ENCODE measurements around the gene RAB10.

Gene RAB10

DNA sequence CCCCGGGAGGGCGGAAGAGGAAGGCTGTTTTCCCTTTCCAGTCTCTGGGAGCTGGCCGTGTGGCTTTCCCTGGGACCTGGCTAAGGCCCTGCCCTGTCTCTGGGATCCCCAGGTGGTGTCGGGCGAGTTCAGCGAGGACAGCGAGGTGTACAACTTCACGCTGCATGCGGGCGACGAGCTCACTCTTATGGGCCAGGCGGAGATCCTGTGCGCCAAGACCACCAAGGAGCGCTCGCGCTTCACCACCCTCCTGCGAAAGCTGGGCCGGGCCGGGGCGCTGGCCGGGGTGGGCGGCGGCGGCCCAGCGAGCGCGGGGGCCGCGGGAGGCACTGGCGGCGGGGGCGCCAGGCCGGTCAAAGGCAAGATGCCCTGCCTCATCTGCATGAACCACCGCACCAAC is 150.2 kb downstream of the RAB10 start:
- DNase-seq: no peak

DNA sequence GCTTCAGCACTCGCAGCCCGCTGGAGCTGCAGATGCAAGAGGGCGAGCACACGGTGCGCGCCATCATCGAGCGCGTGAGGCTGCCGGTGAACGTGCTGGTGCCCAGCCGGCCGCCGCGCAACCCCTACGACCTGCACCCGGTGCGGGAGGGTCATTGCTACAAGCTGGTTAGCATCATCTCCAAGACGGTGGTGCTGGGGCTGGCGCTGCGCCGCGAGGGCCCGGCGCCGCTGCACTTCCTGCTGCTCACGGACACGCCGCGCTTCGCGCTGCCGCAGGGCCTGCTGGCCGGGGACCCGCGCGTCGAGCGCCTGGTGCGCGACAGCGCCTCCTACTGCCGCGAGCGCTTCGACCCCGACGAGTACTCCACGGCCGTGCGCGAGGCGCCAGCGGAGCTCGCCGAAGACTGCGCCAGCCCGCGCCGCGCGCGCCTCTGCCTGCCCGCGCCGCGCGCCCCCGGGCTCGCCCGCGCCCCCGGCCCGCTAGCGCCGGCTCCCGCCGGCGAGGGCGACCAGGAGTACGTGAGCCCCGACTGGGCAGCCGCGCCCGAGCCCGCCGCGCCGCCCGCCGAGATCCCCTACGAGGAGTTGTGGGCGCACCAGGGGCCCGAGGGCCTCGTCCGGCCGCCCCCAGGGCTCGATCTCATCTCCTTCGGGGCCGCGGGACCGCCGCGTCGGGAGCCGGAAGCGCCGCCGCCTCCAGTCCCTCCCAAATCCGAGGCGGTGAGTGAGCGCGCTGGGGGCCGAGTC is 150.8 kb downstream of the RAB10 start:
- peak; percentile 91 for DNase-seq

DNA sequence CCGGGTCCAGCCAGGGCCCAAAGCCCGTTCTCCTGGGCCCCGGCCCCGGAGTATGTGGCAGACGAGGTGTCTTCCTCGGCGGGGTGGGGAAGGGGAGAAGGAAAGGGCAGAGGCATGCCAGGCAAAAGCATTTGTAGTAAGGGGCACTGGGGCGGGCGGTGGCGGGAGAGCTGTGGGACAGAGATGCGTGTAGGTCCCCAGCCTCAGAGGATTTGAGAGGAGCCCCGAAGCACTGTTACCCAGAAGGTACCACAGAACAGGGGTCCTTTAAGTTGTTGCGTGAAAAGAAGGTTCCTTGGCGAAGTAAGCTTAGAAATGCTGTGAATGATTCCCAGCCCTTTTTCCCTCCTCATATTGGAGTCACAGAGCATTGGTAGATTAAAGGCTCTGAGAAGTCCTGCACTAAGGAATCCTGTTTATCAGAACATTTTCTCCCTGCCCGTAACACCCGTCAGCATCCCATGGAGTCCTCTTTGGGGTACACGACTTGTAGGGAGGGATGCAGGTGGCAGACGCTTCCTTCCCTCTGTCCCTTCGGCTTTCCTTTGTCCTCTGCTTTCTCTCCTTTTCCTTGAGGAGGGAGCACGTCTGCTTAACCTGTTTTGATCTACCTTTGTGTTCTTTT is 151.5 kb downstream of the RAB10 start:
- no peak for DNase-seq

DNA sequence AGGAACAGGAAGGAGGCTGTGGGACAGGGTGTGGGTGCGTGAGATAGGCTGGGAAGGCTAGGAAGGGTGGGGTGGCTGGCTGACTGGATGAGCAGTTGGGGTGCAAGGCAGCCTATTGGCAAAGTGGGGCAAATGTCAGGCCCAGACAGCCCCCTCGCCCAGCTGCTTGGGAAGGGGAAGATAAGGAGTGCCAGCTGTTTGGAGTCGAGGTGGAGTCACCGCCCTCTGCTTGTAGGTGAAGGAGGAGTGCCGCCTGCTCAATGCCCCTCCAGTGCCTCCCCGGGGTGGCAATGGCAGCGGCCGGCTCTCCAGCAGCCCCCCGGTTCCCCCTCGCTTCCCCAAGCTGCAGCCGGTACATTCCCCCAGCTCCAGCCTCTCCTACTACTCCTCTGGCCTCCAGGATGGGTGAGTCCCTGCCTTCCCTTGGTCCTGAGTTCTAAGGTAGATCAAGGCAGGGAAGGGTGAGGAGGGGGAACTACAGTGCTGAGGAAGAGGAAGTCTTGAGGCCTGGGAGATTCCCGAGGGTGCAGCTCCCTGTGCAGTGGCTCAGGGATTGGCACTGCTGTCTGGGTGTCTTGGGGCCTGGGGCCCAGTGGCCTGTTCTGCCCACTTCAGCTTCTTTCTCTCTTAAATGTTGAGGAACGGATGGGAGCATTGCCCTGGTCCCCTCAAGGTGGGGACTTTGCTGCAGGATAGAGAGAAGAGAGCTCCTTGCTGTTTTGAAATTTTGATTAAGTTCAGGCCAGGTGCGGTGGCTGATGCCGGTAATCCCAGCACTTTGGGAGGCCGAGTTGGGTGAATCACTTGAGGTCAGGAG is 152.3 kb downstream of the RAB10 start:
- no peak for DNase-seq
